Brain microvascular endothelial cell (primary cell): Measurements from ENCODE around the gene ZNF689.

Source experiments
- DNase-seq: peaks from one replicate; pipeline ENCODE4 v3.0.0-alpha.2; 2020
- H3K27ac ChIP-seq: fragments of 250-450 bp; sonication (Bioruptor Pico); 2 replicates; pipeline ENCODE4 v1.5.1; 2020; ENCODE audit warnings: mild to moderate bottlenecking, moderate library complexity
- H3K27me3 ChIP-seq: fragments of 250-450 bp; sonication (Bioruptor Pico); replicated peaks from 2 replicates; pipeline ENCODE4 v1.5.1; 2020; ENCODE audit warnings: mild to moderate bottlenecking
- H3K36me3 ChIP-seq: fragments of 250-450 bp; sonication (Bioruptor Pico); replicated peaks from 2 replicates; pipeline ENCODE4 v1.5.1; 2020; ENCODE audit warnings: mild to moderate bottlenecking
- H3K4me3 ChIP-seq: 2 replicates; pipeline ENCODE4 v1.5.1; 2011; ENCODE audit warnings: low read depth, mild to moderate bottlenecking, control low read depth, low read length, moderate library complexity
- CTCF ChIP-seq: IDR thresholded peaks from 2 replicates; pipeline ENCODE4 v1.5.1; 2011; ENCODE audit warnings: low read depth, mild to moderate bottlenecking, moderate library complexity, low read length, control low read depth, inconsistent platforms; ENCODE audit errors: missing control alignments
- in situ Hi-C: cut with HindIII; loops from 2 replicates; pipeline ENCODE4 v1.10.0; 2017; ENCODE audit warnings: low sequenced_read_pairs, low pct_ligation_motif_present

Gene ZNF689

GRCh38 chr16:30606004-30606403 is 4.2 kb downstream of the ZNF689 start:
- Histone ChIP-seq H3K36me3 (peaks cover 19% of the 10 kb centered on the region), H3K27me3 (no peaks in the 10 kb centered on the region), H3K4me3 (no peak overlapping the region), H3K27ac (no peak overlapping the region)
- in situ Hi-C loops, result loop anchor here (25.0 kb wide), 1 partner anchor 169 kb away; the partner anchor contains the start of genes DCTPP1 and SEPHS2
- no peak for DNase-seq
- no peak for TF ChIP-seq CTCF

- in situ Hi-C loops, result loop anchor here (25.0 kb wide), 1 partner anchor 168 kb away; the partner anchor contains the start of genes DCTPP1 and SEPHS2
- no peak overlapping the region for H3K27ac ChIP-seq
- H3K36me3 ChIP-seq, result peaks cover 19% of the 10 kb centered on the region
- no peak for TF ChIP-seq CTCF
- no peak overlapping the region for H3K4me3 ChIP-seq
- H3K27me3 ChIP-seq, result no peaks in the 10 kb centered on the region
- DNase-seq, result no peak
Measured at GRCh38 chr16:30605158-30605557, 5.0 kb downstream of the ZNF689 start.

GRCh38 chr16:30604316-30604947 is 5.8 kb downstream of the ZNF689 start:
- Histone ChIP-seq H3K4me3 (no peak overlapping the region), H3K27ac (no peak overlapping the region)
- in situ Hi-C loops, result loop anchor here (25.0 kb wide), 1 partner anchor 167 kb away; the partner anchor contains the start of genes DCTPP1 and SEPHS2

GRCh38 chr16:30603945-30604315 is 6.3 kb downstream of the ZNF689 start:
- in situ Hi-C loops, result loop anchor here (25.0 kb wide), 1 partner anchor 167 kb away; the partner anchor contains the start of genes DCTPP1 and SEPHS2
- no peak for TF ChIP-seq CTCF

More at GRCh38 chr16:30604316-30604947, 5.8 kb downstream of the ZNF689 start:
- Histone ChIP-seq H3K27me3 (no peaks in the 10 kb centered on the region), H3K36me3 (peaks cover 19% of the 10 kb centered on the region)
- no peak for DNase-seq
- TF ChIP-seq CTCF, result no peak

GRCh38 chr16:30602616-30603277 is 7.4 kb downstream of the ZNF689 start:
- H3K4me3 ChIP-seq, result no peak overlapping the region
- no peak overlapping the region for H3K27ac ChIP-seq
- H3K36me3 ChIP-seq, result peaks cover 19% of the 10 kb centered on the region
- TF ChIP-seq CTCF, result no peak
- in situ Hi-C loops, result loop anchor here (25.0 kb wide), 1 partner anchor 165 kb away; the partner anchor contains the start of genes DCTPP1 and SEPHS2
- no peaks in the 10 kb centered on the region for H3K27me3 ChIP-seq
- DNase-seq, result no peak

More at GRCh38 chr16:30603945-30604315, 6.3 kb downstream of the ZNF689 start:
- Histone ChIP-seq H3K27ac (no peak overlapping the region), H3K27me3 (no peaks in the 10 kb centered on the region), H3K4me3 (no peak overlapping the region), H3K36me3 (peaks cover 19% of the 10 kb centered on the region)
- no peak for DNase-seq
